Pancreas (tissue), 10 donors: ENCODE results near the gene TBCK. TPM values are rescaled to one million over a fixed set of nuclear protein-coding genes. Genes with fewer than 3 reads are reported as not detected.

Source experiments
- ATAC-seq, 4 donors: fragments of 200-7000 bp; cut with Tn5 transposase; one replicate each; pipeline versions ENCODE4 v1.8.0 to v1.9.1; 2020; ENCODE audit warnings: mild to moderate bottlenecking in 4 of 4, moderate library complexity in 4 of 4
- DNase-seq, 6 donors: peaks; one replicate each; pipeline ENCODE4 v3.0.0-alpha.2; 2020
- FAIRE-seq: peaks from 2 replicates; lab custom pipeline; 2012; peaks lifted over from hg19 to GRCh38; lab: Jason Lieb, UNC
- H3K27ac ChIP-seq, 4 donors: fragments of 200-600 bp; sonication (generic); 1 replicate in 3 of 4; 2 replicates in 1 of 4; pipeline versions ENCODE4 v1.5.0 to v1.8.0; 2020
- H3K27me3 ChIP-seq, 4 donors: fragments of 200-600 bp; one replicate each; pipeline ENCODE4 v1.8.0; 2021
- H3K36me3 ChIP-seq, 3 donors: fragments of 200-600 bp; sonication (generic) in 1 of 3; one replicate each; pipeline versions ENCODE4 v1.5.0 to v1.8.0; 2020 to 2021
- H3K4me1 ChIP-seq, 3 donors: fragments of 200-600 bp; one replicate each; pipeline ENCODE4 v1.8.0; 2021
- H3K4me3 ChIP-seq, 4 donors: fragments of 200-600 bp; sonication (generic) in 2 of 4; one replicate each; pipeline versions ENCODE4 v1.5.0 to v1.8.0; 2020 to 2021
- H3K9me3 ChIP-seq, 4 donors: fragments of 200-600 bp; one replicate each; pipeline ENCODE4 v1.8.0; 2021
- WGBS, 2 donors: extraction: QIAGEN DNeasy Blood & Tissue Kit; methylation state at CpG; one replicate each; pipeline ENCODE4 v1.1.7; 2013; 5-methylcytosine and 5-hydroxymethylcytosine counted together
- intact Hi-C, 3 donors: fragments of 100-400 bp; cut with DNase I; formaldehyde crosslinking; loops; one replicate each; pipeline versions ENCODE4 v1.11.1 to v1.14.2; 2022
- polyA plus RNA-seq, 2 donors: library from polyadenylated mRNA; stranded (reverse); fragments of 200-250 nt; gene quantifications; one replicate each; pipeline ENCODE4 v1.2.3, GENCODE V29; 2013
- total RNA-seq, 6 donors: library from RNA; stranded (reverse); fragmentation: NEBNext Ultra II Directional in 4 of 6; extraction: Animal tissue kit (Norgen Biotek cat#: 25700) in 4 of 6; gene quantifications; one replicate each; pipeline versions ENCODE4 v1.2.1 to v1.2.4, GENCODE V29; 2021 to 2023
- TF ChIP-seq, protein P1 (sequence below), 4 donors: fragments of 200-600 bp; sonication (generic) in 3 of 4; IDR thresholded peaks; one replicate each; pipeline versions ENCODE4 v1.5.0 to v1.8.0; 2021; ENCODE audit warnings: antibody characterized with exemption in 4 of 4
- donor health status: healthy with polysubstance abuse.
- donor health status: DM: no; HTN: no; CAD: no; lungs with moderate emphysema.
- donor health status: DM: no; HTN: no; CAD: no.
- donor health status: control.
- donor health status: control.
- donor health status: Bipolar disorder and iron deficiency.
- donor health status: DM: yes; HTN: yes; CAD: no.
- donor health status: DM: no; HTN: no; CAD: no.
- donor health status: DM: no; HTN: no; CAD: no.
- donor health status: DM: yes; HTN: yes; CAD: no.

TBCK gene
- total and polyA plus RNA-seq, 8 donors, result 5.3 to 35.1 (median 12.5) TPM

DNA sequence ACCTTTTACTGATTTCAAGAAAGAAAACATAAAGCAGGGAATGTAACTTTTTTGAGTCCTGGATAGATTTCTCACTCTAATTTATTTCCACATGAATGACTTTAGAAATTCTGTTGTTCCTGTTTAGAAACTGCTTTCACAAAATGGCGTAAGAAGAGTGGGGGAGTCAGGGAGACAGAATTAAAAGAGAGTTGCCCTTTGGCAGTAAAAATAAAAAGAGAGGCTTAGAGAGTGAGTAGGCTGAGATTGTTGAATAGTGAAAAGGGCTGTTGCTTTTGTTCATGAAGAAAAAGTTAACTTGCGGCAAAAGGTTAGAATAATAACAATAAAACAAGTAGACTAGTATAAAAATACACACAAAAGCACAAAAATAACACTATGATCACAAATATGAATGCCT lies 166.1 kb downstream of the TBCK start:
- Histone ChIP-seq H3K9me3 (no peaks in the 10 kb centered on the region), H3K27me3 (no peaks in the 10 kb centered on the region), H3K4me1 (no peaks in the 10 kb centered on the region), H3K4me3 (no peak overlapping the region), H3K36me3 (no peaks in the 10 kb centered on the region), H3K27ac (no peak overlapping the region)
- DNase-seq, result no peak
- intact Hi-C loops, result no loop called here
- ATAC-seq, result no peak
- TF ChIP-seq, protein P1, sequence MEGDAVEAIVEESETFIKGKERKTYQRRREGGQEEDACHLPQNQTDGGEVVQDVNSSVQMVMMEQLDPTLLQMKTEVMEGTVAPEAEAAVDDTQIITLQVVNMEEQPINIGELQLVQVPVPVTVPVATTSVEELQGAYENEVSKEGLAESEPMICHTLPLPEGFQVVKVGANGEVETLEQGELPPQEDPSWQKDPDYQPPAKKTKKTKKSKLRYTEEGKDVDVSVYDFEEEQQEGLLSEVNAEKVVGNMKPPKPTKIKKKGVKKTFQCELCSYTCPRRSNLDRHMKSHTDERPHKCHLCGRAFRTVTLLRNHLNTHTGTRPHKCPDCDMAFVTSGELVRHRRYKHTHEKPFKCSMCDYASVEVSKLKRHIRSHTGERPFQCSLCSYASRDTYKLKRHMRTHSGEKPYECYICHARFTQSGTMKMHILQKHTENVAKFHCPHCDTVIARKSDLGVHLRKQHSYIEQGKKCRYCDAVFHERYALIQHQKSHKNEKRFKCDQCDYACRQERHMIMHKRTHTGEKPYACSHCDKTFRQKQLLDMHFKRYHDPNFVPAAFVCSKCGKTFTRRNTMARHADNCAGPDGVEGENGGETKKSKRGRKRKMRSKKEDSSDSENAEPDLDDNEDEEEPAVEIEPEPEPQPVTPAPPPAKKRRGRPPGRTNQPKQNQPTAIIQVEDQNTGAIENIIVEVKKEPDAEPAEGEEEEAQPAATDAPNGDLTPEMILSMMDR (IDR thresholded peaks at IDR 0.05), result no peak
- FAIRE-seq, result no peak
- 95 to 99% methylated on average over 2 of the region's 2 CpGs for WGBS, 2 donors

DNA sequence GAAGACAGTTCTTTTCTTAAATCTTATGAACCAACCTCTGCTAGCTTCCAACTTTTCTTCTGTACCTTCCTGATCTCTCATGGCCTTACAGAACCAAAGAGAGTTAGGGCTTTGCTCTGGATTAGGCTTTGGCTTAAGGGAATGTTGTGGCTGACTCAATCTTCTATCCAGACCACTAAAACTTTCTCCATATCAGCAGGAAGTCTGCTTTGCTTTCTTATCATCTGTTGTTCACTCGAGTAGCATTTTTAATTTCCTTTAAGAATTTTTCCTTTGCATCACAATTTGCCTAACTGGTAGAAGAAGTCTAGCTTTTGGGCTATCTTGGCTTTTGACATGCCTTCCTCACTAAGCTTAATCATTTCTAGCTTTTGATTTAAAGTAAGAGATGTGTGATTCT lies 167.0 kb downstream of the TBCK start:
- FAIRE-seq, result no peak
- 92 to 99% methylated on average over 1 of the region's 1 CpG for WGBS, 2 donors
- Histone ChIP-seq H3K27ac (no peak overlapping the region), H3K36me3 (no peaks in the 10 kb centered on the region), H3K9me3 (no peaks in the 10 kb centered on the region), H3K4me3 (no peak overlapping the region), H3K4me1 (no peaks in the 10 kb centered on the region), H3K27me3 (no peaks in the 10 kb centered on the region)
- no peak for DNase-seq
- TF ChIP-seq, protein P1 (IDR thresholded peaks at IDR 0.05), result no peak
- intact Hi-C loops, result no loop called here
- ATAC-seq, result no peak

DNA sequence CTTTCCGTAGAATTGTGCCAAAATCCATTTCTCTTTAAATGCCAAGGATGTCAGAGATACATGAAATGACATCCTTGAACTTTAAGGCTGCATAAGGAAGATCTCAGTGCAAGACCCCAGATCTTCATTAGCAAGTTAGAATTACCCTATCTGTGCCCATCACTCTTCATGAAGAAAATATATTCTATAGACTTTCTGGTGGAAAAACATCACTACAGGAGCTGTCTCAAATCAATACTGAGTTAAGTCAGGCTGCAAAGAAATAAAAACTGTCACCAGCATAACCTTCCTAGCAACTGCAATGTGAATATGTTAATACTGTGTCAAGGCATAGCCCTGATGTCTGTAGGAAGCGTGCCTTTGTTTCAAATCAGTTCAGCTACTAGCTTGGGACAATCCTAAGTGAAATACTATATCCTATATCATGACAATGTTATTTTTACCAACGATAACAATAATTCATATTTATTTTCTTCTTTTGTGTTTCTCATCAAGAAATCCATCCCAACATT lies 173.3 kb downstream of the TBCK start:
- no peak overlapping the region for H3K27ac ChIP-seq
- ATAC-seq (no peak), DNase-seq (no peak), FAIRE-seq (no peak)
- H3K36me3 ChIP-seq, result no peaks in the 10 kb centered on the region
- no peaks in the 10 kb centered on the region for H3K9me3 ChIP-seq
- no peaks in the 10 kb centered on the region for H3K4me1 ChIP-seq
- TF ChIP-seq, protein P1 (IDR thresholded peaks at IDR 0.05), result no peak
- WGBS, 2 donors, result 78 to 80% methylated on average over 3 of the region's 3 CpGs
- no peaks in the 10 kb centered on the region for H3K27me3 ChIP-seq
- no peak overlapping the region for H3K4me3 ChIP-seq
- intact Hi-C loops, result no loop called here

DNA sequence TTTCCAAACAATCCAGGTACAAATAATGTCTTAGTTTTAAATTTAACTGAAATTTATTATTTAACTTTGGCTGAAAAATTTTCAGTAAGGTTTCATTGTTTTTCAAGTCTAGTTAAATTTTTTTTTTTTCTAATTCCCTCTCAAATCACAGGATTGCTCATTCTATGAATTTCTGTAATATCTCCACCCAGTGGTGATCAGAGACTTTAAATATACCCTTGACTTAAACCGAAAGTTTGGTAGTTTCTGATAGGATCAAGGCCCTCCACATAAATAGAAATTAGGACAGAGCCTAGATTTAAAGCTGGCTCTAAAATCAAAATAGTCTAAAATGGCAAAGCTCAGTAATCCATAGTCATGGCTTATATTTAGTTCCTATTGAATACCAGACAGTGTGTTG lies 175.4 kb downstream of the TBCK start:
- Histone ChIP-seq H3K9me3 (no peaks in the 10 kb centered on the region), H3K27ac (no peak overlapping the region), H3K27me3 (no peaks in the 10 kb centered on the region), H3K4me3 (no peak overlapping the region), H3K36me3 (no peaks in the 10 kb centered on the region), H3K4me1 (no peaks in the 10 kb centered on the region)
- WGBS, 2 donors, result 80 to 83% methylated on average over 1 of the region's 1 CpG
- FAIRE-seq (no peak), DNase-seq (no peak), ATAC-seq (no peak)
- TF ChIP-seq, protein P1 (IDR thresholded peaks at IDR 0.05), result no peak
- intact Hi-C loops, result no loop called here

DNA sequence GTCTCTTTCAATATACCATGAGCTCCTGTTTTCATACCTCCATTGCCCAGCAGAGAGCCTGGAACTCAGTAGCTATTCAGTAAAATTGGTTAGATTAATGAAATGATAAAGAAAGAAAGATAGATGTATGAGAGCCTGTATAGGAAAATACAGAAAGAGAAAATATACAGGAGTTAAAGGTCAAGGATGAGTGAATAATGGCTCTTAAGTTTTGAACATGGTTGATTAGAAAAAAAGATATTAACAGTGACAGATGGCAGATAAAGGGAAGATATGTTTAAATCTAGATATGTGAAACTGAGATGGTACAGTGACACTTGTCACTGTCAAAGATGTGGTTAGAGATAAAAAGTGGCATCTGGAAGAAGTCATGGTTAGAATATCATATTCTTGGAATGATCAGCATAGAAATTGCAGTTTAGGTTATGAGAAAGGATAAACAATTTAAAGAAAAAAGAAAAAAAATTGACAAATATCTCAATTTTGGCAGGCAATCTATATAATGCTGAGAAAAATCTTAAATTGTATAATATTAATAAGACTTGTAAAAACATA lies 179.2 kb downstream of the TBCK start:
- ATAC-seq, result no peak
- H3K9me3 ChIP-seq, result no peaks in the 10 kb centered on the region
- FAIRE-seq, result no peak
- DNase-seq, result no peak
- no peaks in the 10 kb centered on the region for H3K27me3 ChIP-seq
- intact Hi-C loops, result no loop called here
- no peaks in the 10 kb centered on the region for H3K36me3 ChIP-seq
- no peak overlapping the region for H3K27ac ChIP-seq
- TF ChIP-seq, protein P1 (IDR thresholded peaks at IDR 0.05), result no peak
- H3K4me1 ChIP-seq, result no peaks in the 10 kb centered on the region
- no peak overlapping the region for H3K4me3 ChIP-seq
